NT2/D1 (cell line): ENCODE measurements around the gene PON2.

Experiments
- YY1 ChIP-seq: IDR thresholded peaks from 2 replicates; pipeline ENCODE4 v1.6.1; 2011; ENCODE audit not compliant: insufficient read length, insufficient read depth
- ZNF274 ChIP-seq: IDR thresholded peaks from 2 replicates; pipeline ENCODE4 v1.6.1; 2011; ENCODE audit warnings: mild to moderate bottlenecking, low read depth, low read length

DNA sequence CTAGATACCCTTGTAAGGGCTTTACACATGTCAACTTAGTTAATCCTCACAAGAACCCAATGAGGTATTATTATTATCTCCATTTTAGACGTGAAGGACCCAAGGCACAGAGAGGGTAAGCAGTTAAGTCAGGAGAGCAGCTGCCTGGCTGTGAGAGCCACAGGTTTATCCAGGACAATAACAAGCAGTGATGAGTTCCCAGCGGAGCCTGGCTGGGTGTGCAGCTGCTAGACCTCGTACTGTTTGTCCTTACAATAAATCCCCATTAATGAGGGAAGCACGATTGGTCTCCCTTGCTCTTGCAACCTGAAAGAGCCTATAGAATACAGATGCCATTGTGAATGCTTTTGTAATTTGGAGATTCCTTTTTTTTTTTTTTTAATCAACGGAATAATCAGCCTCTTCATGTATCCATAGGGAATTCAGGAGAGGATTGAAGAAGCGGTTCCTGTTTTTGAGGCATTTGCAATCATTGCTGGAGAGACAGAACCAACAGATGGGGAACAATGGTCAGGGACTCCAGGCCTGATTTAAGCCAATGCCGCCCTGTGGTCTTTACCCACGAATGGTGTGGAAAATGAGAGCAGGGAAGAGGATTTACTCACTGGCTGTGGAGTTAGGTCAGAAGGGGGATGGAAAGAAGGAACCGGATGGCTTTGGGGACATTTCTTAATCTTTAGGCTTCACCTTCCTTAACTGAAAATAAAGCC, 38.6 kb upstream of the PON2 start:
- TF ChIP-seq YY1: no peak
- no peak for TF ChIP-seq ZNF274
